Measurements from ENCODE around the gene ACAA2.

- no peak for TF ChIP-seq CTCF (IDR thresholded peaks at IDR 0.05 in 2 of 3, conservative IDR thresholded peaks at IDR 0.05 in 1 of 3; ENCODE audit: borderline replicate concordance in 1 of 3, insufficient read depth in 1 of 3, low read depth in 2 of 3, low read length in 2 of 3)
- no peak for TF ChIP-seq EGR1 (IDR thresholded peaks at IDR 0.05; ENCODE audit: low read depth)
- no peak for TF ChIP-seq MAX (IDR thresholded peaks at IDR 0.05)
- TF ChIP-seq POLR2A (IDR thresholded peaks at IDR 0.05; ENCODE audit: borderline replicate concordance, extremely low read depth, insufficient read depth, insufficient read length), result no peak
- no peak for TF ChIP-seq ZNF274 (IDR thresholded peaks at IDR 0.05; ENCODE audit: low read depth, low read length)
- no peak for TF ChIP-seq POLR2AphosphoS5 (IDR thresholded peaks at IDR 0.05; ENCODE audit: low read depth, low read length)
- no peak for TF ChIP-seq JUND (IDR thresholded peaks at IDR 0.05)
These were observed 49.7 kb downstream of the ACAA2 start for GRCh38 chr18:49763590-49763989.
